Aorta (tissue), 5 donors: Measurements from ENCODE around the gene UBE4B. TPM values are rescaled to one million over a fixed set of nuclear protein-coding genes. Genes with fewer than 3 reads are reported as not detected.

Source experiments
- ATAC-seq: fragments of 200-7000 bp; cut with Tn5 transposase; one replicate; pipeline ENCODE4 v1.9.1; 2022; ENCODE audit warnings: moderate library complexity; ENCODE audit not compliant: low FRiP score
- DNase-seq, 2 donors: peaks; one replicate each; pipeline ENCODE4 v3.0.0-alpha.2; 2020
- H3K27ac ChIP-seq, 2 donors: one replicate each; pipeline ENCODE4 v1.5.1; 2013; ENCODE audit warnings: low read length in 2 of 2, mild to moderate bottlenecking in 2 of 2, moderate library complexity in 2 of 2, control low read depth in 1 of 2, inconsistent platforms in 1 of 2, low read depth in 1 of 2
- H3K27me3 ChIP-seq, 2 donors: one replicate each; pipeline ENCODE4 v1.6.1; 2013; ENCODE audit warnings: control low read depth in 1 of 2, low read length in 1 of 2, mild to moderate bottlenecking in 1 of 2, moderate library complexity in 1 of 2; ENCODE audit not compliant: insufficient read depth in 2 of 2, control insufficient read depth in 1 of 2
- H3K36me3 ChIP-seq, 2 donors: one replicate each; pipeline ENCODE4 v1.6.1; 2013; ENCODE audit warnings: control low read depth in 1 of 2, low read length in 1 of 2, mild to moderate bottlenecking in 1 of 2; ENCODE audit not compliant: insufficient read depth in 2 of 2, control insufficient read depth in 1 of 2
- H3K4me1 ChIP-seq, 2 donors: one replicate each; pipeline ENCODE4 v1.6.1; 2013; ENCODE audit warnings: low read length in 2 of 2, control low read depth in 1 of 2, mild to moderate bottlenecking in 1 of 2, moderate library complexity in 1 of 2; ENCODE audit not compliant: insufficient read depth in 2 of 2, control insufficient read depth in 1 of 2
- H3K4me3 ChIP-seq, 2 donors: one replicate each; pipeline ENCODE4 v1.5.1; 2013; ENCODE audit warnings: low read length in 2 of 2, control low read depth in 1 of 2, mild to moderate bottlenecking in 1 of 2
- H3K9me3 ChIP-seq: one replicate; pipeline ENCODE4 v1.6.1; 2013; ENCODE audit warnings: mild to moderate bottlenecking, low read length; ENCODE audit not compliant: control insufficient read depth
- WGBS, 2 donors: extraction: QIAGEN DNeasy Blood & Tissue Kit; methylation state at CpG; one replicate each; pipeline ENCODE4 v1.1.7; 2013; 5-methylcytosine and 5-hydroxymethylcytosine counted together
- intact Hi-C, 2 donors: fragments of 100-400 bp; cut with DNase I; formaldehyde crosslinking; loops; one replicate each; pipeline versions ENCODE4 v1.14.2 to v1.15.0; 2022
- polyA plus RNA-seq, 2 donors: library from polyadenylated mRNA; stranded (reverse); fragments of 200-250 nt; gene quantifications; one replicate each; pipeline ENCODE4 v1.2.3, GENCODE V29; 2013
- total RNA-seq, 2 donors: library from RNA; stranded (reverse); fragmentation: NEBNext Ultra II Directional; extraction: Animal tissue kit (Norgen Biotek cat#: 25700); gene quantifications; one replicate each; pipeline ENCODE4 v1.2.1, GENCODE V29; 2021
- donor health status: healthy with polysubstance abuse.
- donor health status: Bipolar disorder and iron deficiency.
- donor health status: DM: no; HTN: no; CAD: no.
- donor health status: DM: no; HTN: no; CAD: no.
- donor health status: DM: yes; HTN: yes; CAD: no.

The UBE4B gene
- total and polyA plus RNA-seq, 4 donors, result 11.6 to 54.8 (median 38.4) TPM

DNA sequence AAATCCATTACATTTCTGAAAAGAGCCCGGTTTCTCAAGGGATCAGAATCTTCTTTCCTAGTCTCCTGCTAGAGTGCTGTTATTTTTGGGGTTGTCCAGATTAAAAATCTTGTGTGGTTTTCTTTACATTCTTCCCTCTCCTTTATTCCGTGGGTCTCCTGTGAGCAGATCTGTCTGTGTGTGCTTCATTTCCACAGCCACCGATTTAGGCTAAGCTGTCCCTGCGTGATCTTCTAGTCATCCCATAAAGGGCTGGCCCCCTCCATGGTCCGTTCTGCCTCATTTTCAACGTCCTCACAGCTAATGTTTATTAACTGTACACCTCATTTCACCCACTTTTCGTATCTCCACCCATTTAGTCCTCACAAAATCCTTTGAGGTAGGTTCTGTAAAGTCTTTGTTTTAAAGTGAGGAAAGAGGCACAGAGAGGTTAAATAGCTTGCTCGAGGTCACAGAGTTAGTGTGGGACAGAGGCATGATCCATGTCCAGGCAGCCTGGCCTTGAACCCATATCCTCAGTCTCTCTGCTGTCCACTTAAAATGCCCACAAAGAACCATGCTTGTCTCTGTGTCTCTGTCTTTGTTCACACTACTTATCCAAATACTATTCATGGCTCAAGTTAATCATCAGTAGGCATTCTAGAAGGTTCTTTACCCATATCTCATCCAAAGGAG, 139.4 kb downstream of the UBE4B start:
- Histone ChIP-seq H3K9me3 (no peaks in the 10 kb centered on the region), H3K27me3 (no peaks in the 10 kb centered on the region), H3K27ac (no peak overlapping the region), H3K4me3 (no peak overlapping the region), H3K4me1 (no peaks in the 10 kb centered on the region), H3K36me3 (peaks cover 4 to 11% of the 10 kb centered on the region in 2 donors)
- DNase-seq, result no peak
- no peak for ATAC-seq
- intact Hi-C loops, result no loop called here
- 92 to 93% methylated on average over 8 of the region's 8 CpGs for WGBS, 2 donors

DNA sequence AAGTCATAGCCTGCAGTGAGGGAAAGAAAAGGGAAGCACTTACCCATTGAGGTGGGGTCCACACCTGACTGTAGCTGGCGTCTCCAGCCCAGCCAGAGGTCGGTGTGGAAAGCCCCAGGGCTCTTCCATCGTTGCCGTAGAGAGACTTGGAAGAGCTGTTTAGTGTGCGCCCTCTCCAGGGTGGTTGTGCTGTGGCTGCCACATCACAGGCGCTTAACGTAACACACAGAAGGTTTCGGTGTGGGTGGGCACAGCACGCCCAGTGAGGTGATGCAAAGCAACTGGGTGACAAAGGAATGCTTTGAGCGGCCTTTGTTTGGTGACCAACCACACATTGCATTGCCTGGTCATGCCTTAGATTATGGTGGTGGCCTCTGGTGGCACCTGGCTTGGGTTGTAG, 140.8 kb downstream of the UBE4B start:
- Histone ChIP-seq H3K4me3 (no peak overlapping the region), H3K27me3 (no peaks in the 10 kb centered on the region), H3K9me3 (no peaks in the 10 kb centered on the region), H3K27ac (no peak overlapping the region), H3K4me1 (no peaks in the 10 kb centered on the region), H3K36me3 (peaks cover 2 to 11% of the 10 kb centered on the region in 2 donors)
- 94 to 97% methylated on average over 10 of the region's 10 CpGs for WGBS, 2 donors
- no peak for DNase-seq
- ATAC-seq, result no peak
- intact Hi-C loops, result no loop called here

DNA sequence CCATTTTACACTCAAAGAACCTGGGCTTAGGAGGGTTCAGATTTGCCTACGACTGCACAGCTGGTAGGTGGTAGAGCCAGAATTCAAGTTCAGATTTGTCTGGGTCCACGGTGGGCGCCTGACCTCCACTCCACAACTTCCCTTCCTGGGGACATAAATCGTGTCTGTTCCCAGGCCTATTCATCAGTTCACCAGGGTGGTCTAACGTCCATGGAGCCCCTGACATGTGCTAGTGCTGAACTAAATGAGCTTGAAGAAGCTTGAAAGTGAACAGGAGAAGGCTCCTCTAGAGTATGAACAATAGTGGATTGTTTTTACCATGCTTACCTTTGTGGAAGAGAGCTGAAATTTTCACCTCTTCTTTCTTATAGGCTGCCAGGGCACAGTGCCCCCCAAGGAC, 145.1 kb downstream of the UBE4B start:
- no peak overlapping the region for H3K4me3 ChIP-seq
- H3K27me3 ChIP-seq, result no peaks in the 10 kb centered on the region
- no peaks in the 10 kb centered on the region for H3K4me1 ChIP-seq
- no peak for ATAC-seq
- H3K36me3 ChIP-seq, result peaks cover 0 to 13% of the 10 kb centered on the region in 2 donors
- no peak overlapping the region for H3K27ac ChIP-seq
- 52 to 57% methylated on average over 5 of the region's 5 CpGs for WGBS, 2 donors
- intact Hi-C loops, result no loop called here
- DNase-seq, result no peak
- H3K9me3 ChIP-seq, result no peaks in the 10 kb centered on the region

DNA sequence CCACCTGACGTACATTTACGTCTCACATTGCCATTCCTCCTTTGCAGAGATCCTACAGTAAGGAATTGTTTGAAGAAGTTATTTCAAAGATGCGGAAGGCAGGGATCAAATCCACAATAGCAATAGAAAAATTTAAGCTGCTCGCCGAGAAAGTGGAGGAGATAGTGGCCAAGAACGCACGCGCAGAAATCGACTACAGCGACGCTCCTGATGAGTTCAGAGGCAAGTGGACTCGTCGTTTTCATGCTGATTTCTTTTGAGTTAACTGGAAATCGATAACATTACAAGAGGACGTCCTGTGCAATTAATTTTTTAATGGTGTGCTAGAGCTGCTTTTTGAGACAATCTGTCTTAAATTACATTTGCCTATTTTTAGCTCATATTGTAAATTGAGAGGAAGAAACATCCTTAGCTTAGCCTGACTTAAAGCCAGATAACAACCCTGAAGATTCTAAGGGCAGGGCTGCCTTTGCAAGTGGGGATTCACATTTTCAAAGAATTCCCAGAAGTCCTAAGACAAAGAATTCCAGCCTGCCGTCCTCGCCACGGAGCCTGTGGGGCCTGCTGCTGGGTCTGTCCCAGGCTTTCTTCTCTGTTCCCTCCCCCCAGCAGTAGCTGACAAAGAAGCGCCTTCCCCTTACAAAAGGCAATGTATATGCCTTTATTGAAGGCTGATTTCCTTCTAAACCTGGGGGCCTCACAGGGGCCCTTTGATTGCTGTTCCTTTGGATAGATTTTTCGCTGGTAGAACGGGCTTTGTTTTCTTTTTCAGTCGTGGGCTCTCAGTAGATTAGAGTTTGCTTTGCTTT, 146.0 kb downstream of the UBE4B start:
- no peaks in the 10 kb centered on the region for H3K4me1 ChIP-seq
- DNase-seq, result no peak
- no peaks in the 10 kb centered on the region for H3K27me3 ChIP-seq
- H3K36me3 ChIP-seq, result peaks cover 0 to 13% of the 10 kb centered on the region in 2 donors
- 81 to 83% methylated on average over 22 of the region's 22 CpGs for WGBS, 2 donors
- intact Hi-C loops, result no loop called here
- no peak overlapping the region for H3K4me3 ChIP-seq
- H3K27ac ChIP-seq, result no peak overlapping the region
- ATAC-seq, result no peak
- no peaks in the 10 kb centered on the region for H3K9me3 ChIP-seq

DNA sequence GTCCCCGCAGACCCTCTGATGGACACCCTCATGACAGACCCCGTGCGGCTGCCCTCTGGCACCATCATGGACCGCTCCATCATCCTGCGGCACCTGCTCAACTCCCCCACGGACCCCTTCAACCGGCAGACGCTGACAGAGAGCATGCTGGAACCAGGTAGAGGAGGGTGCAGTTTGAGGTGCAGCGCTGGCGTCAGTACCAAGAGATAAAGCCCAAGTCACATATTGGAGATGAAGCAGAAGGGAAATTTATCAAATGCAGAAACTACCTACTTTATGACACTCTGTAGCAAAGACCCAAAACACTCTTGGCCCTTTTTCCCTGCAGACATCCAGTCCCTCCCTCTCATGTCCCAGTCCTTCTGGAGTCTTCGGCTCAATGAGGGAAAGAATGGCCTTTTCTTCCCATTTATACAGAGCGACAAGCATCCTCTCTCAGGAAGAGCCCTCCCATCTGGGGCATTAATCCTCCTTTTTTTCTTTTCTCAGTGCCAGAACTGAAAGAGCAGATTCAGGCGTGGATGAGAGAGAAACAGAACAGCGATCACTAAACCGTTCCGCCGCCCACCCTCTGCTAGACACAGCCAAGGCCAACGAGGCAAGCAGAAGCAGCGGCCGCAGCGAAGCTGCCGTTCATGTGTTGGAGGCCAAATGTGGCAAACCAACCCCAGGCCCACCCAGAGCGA, 146.8 kb downstream of the UBE4B start:
- WGBS, 2 donors, result 76 to 81% methylated on average over 23 of the region's 23 CpGs
- ATAC-seq, result no peak

DNA sequence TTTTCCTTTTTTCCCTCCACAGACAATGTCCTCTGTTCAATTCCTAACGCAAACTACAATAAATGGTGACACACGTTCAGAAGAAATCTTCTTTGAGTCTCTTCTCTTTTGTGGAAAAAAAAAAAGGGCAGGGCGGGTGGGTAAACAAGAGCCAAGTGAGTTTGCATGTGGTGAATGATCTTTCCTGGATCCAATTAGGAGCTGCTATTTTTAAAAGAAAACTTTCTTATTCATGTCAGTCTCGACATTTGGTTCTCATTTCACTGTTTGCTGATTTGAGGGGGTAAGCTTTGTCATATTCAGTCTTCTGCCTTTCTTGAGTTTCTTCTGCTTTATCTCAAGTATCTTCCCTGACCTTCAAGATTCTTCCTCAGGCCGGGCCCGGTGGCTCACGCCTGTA, 148.4 kb downstream of the UBE4B start:
- Histone ChIP-seq H3K27me3 (no peaks in the 10 kb centered on the region), H3K4me1 (no peaks in the 10 kb centered on the region), H3K27ac (no peak overlapping the region), H3K9me3 (no peaks in the 10 kb centered on the region), H3K36me3 (peaks cover 0 to 11% of the 10 kb centered on the region in 2 donors), H3K4me3 (no peak overlapping the region)
- 83 to 84% methylated on average over 7 of the region's 7 CpGs for WGBS, 2 donors
- DNase-seq, result no peak
- ATAC-seq, result no peak
- intact Hi-C loops, result no loop called here

More for the DNA sequence above, 146.8 kb downstream of the UBE4B start:
- no peak for DNase-seq
- intact Hi-C loops, result no loop called here
- Histone ChIP-seq H3K27me3 (no peaks in the 10 kb centered on the region), H3K4me3 (no peak overlapping the region), H3K27ac (no peak overlapping the region), H3K9me3 (no peaks in the 10 kb centered on the region), H3K4me1 (no peaks in the 10 kb centered on the region), H3K36me3 (peaks cover 0 to 13% of the 10 kb centered on the region in 2 donors)

DNA sequence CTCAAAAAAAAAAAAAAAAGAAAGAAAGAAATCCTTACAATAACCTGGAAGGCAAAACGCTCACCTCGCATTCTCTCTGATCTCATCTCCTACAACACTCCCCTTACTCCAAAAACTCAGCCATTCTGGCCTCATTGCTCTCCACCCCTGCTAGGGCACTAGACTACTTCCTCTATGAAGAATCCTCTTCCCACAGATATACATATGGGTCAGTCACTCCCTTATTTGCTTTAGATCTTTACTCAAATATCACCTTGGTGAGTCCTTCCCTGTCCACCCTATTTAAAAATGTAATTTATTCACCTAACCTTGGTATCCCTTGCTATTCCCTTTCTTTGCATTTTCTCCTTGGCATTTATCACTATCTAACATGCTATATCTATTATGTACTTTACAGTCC, 153.0 kb downstream of the UBE4B start:
- ATAC-seq, result no peak
- intact Hi-C loops, result no loop called here
- WGBS, 2 donors, result 75 to 87% methylated on average over 2 of the region's 2 CpGs

DNA sequence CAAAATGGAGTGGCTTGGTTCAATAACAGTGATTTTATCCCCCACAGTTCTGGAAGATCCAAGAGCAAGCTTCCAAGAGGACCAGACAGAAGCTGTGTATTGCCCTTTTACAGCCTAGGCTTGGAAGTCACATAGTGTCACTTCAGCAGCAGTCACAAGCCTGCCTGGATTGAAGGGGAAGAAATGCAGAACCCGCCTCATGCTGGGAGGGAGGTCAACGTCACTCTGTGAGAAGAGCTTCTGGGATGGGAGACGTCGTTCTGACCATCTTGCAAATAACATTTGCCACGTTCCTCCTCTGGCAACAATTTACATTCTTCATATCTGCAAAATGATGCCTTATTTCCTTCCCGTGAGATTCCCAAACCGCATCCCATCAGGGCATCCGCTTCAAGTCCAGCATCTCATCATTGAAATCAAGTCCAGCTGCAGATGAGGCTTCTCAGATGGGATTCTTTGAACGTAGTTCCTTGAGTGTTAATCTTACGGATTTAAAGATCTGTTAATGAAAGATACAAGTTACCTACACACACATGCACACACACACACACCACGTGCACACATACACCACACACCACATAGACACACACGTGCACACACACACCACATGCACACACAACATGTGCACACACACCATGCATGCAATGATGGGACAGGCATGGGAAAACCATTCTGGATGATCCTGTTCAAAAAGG, 153.7 kb downstream of the UBE4B start:
- WGBS, 2 donors, result 78 to 79% methylated on average over 12 of the region's 12 CpGs
- H3K4me3 ChIP-seq, result no peak overlapping the region
- no peak overlapping the region for H3K27ac ChIP-seq
- intact Hi-C loops, result no loop called here
- DNase-seq, result no peak
- H3K4me1 ChIP-seq, result no peaks in the 10 kb centered on the region
- H3K27me3 ChIP-seq, result no peaks in the 10 kb centered on the region
- H3K9me3 ChIP-seq, result no peaks in the 10 kb centered on the region
- ATAC-seq, result no peak
- H3K36me3 ChIP-seq, result no peaks in the 10 kb centered on the region

More for the DNA sequence above, 153.0 kb downstream of the UBE4B start:
- H3K9me3 ChIP-seq, result no peaks in the 10 kb centered on the region
- H3K27me3 ChIP-seq, result no peaks in the 10 kb centered on the region
- no peaks in the 10 kb centered on the region for H3K4me1 ChIP-seq
- H3K27ac ChIP-seq, result no peak overlapping the region
- H3K4me3 ChIP-seq, result no peak overlapping the region
- peaks cover 0 to under 1% of the 10 kb centered on the region in 2 donors for H3K36me3 ChIP-seq
- no peak for DNase-seq
